Kidney (tissue), 14 donors: ENCODE data around the gene BCL2L1. TPM values are rescaled to one million over a fixed set of nuclear protein-coding genes. Genes with fewer than 3 reads are reported as not detected.

Experiments used
- DNase-seq, 5 donors: peaks; one replicate each; pipeline ENCODE4 v3.0.0-alpha.2; 2013 to 2020
- FAIRE-seq: peaks from 2 replicates; lab custom pipeline; 2012; peaks lifted over from hg19 to GRCh38; lab: Jason Lieb, UNC
- H3K27ac ChIP-seq, 2 donors: one replicate each; pipeline ENCODE4 v1.7.0; 2013; ENCODE audit warnings: low read depth in 2 of 2, low read length in 2 of 2, inconsistent platforms in 1 of 2
- H3K27me3 ChIP-seq: one replicate; pipeline ENCODE4 v1.7.1; 2013; ENCODE audit warnings: low read length, inconsistent platforms; ENCODE audit not compliant: control insufficient read depth, insufficient read depth
- H3K36me3 ChIP-seq, 3 donors: one replicate each; pipeline versions ENCODE4 v1.7.0 to v1.7.1; 2013; ENCODE audit warnings: low read length in 3 of 3, control low read depth in 1 of 3, inconsistent platforms in 1 of 3; ENCODE audit not compliant: insufficient read depth in 3 of 3, control insufficient read depth in 2 of 3
- H3K4me1 ChIP-seq, 3 donors: one replicate each; pipeline versions ENCODE4 v1.7.0 to v1.7.1; 2013; ENCODE audit warnings: low read length in 3 of 3, inconsistent platforms in 1 of 3, low read depth in 1 of 3; ENCODE audit not compliant: control insufficient read depth in 2 of 3, insufficient read depth in 2 of 3
- H3K4me3 ChIP-seq, 3 donors: one replicate each; pipeline versions ENCODE4 v1.7.0 to v1.8.1; 2013; ENCODE audit warnings: low read length in 3 of 3, control low read depth in 1 of 3, inconsistent platforms in 1 of 3
- H3K9ac ChIP-seq, 3 donors: one replicate each; pipeline versions ENCODE4 v1.7.0 to v1.7.1; 2013; ENCODE audit warnings: low read length in 3 of 3, control low read depth in 1 of 3, inconsistent platforms in 1 of 3
- H3K9me3 ChIP-seq, 3 donors: one replicate each; pipeline versions ENCODE4 v1.7.0 to v1.7.1; 2013; ENCODE audit warnings: low read length in 3 of 3, control low read depth in 1 of 3, inconsistent platforms in 1 of 3; ENCODE audit not compliant: control insufficient read depth in 2 of 3, insufficient read depth in 1 of 3
- intact Hi-C: fragments of 100-400 bp; cut with DNase I; formaldehyde crosslinking; loops from one replicate; pipeline ENCODE4 v1.11.1; 2022
- polyA plus RNA-seq: library from polyadenylated mRNA; stranded (reverse); fragments of 350-450 nt; fragmentation: Illumina TruSeq; extraction: RNeasy Lipid Tissue Mini Kit (QIAGEN cat#74804); gene quantifications from one replicate; pipeline ENCODE4 v1.2.3, GENCODE V29; 2014; ENCODE audit warnings: low read depth, low replicate concordance; ENCODE audit not compliant: insufficient read depth
- total RNA-seq: library from RNA; stranded (reverse); fragmentation: NEBNext Ultra II Directional; extraction: Animal tissue kit (Norgen Biotek cat#: 25700); gene quantifications from one replicate; pipeline ENCODE4 v1.2.1, GENCODE V29; 2021
- TF ChIP-seq, protein P1 (sequence below): IDR thresholded peaks from 3 replicates; pipeline ENCODE4 v1.5.1; 2012; ENCODE audit warnings: mild to moderate bottlenecking, moderate library complexity, borderline replicate concordance; ENCODE audit not compliant: insufficient read depth; ENCODE audit errors: extremely low read depth
- donor health status: control.
- donor health status: control.
- donor health status: control.
- donor health status: control.
- donor health status: control.
- donor health status: DM: yes; HTN: yes; CAD: no.
- donor health status: Normal renal cell carcinoma (clear cell type).

Gene BCL2L1
- total and polyA plus RNA-seq, 2 donors from 2014 or later: 132 to 139 TPM

DNA sequence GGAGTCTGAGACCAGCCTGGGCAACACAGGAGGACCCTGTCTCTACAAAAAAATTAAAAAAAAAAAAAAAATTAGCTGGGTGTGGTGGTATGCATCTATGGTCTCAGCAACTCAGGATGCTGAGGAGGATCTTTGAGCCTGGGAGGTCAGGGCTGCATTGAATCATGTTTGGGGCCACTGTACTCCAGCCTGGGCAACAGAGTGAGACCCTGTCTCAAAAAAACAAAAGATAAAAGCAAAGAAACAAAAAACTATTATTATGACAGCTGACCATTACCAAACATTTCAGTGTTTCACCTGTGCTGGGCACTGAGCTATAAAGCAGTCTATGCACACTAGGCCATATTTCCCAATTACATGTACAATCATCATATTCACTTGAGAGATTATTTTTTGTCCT is 49.2 kb downstream of the BCL2L1 start:
- DNase-seq: no peak
- Histone ChIP-seq H3K4me3 (no peak overlapping the region), H3K9ac (no peak overlapping the region), H3K36me3 (peaks cover 0 to 10% (median 0%) of the 10 kb centered on the region in 3 donors), H3K4me1 (peaks cover 0 to 83% (median 69%) of the 10 kb centered on the region in 3 donors), H3K27ac (peak overlapping the region in 1 of 2 donors; percentile 81), H3K9me3 (no peaks in the 10 kb centered on the region), H3K27me3 (no peaks in the 10 kb centered on the region)
- FAIRE-seq: no peak
- intact Hi-C loops: no loop called here
- TF ChIP-seq, protein P1, sequence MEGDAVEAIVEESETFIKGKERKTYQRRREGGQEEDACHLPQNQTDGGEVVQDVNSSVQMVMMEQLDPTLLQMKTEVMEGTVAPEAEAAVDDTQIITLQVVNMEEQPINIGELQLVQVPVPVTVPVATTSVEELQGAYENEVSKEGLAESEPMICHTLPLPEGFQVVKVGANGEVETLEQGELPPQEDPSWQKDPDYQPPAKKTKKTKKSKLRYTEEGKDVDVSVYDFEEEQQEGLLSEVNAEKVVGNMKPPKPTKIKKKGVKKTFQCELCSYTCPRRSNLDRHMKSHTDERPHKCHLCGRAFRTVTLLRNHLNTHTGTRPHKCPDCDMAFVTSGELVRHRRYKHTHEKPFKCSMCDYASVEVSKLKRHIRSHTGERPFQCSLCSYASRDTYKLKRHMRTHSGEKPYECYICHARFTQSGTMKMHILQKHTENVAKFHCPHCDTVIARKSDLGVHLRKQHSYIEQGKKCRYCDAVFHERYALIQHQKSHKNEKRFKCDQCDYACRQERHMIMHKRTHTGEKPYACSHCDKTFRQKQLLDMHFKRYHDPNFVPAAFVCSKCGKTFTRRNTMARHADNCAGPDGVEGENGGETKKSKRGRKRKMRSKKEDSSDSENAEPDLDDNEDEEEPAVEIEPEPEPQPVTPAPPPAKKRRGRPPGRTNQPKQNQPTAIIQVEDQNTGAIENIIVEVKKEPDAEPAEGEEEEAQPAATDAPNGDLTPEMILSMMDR: no peak

DNA sequence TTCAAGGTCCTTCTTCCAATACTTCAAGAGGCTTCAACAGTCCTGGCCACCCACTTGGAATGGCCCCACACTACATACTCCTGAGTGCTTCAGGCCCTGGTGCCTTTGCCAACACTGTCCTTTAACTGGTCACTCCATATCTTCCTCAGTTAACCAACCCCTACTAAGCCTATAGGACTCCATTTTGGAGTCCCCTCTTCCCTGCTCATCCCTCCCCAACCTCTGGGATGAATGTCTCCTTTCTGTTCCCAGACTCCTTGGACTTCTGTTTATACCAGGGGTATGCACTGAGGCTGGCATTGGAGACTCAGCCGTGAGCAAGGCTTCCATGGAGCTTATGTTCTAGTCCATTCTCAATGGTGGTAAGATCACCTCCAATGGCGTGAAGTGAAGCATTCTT is 51.3 kb downstream of the BCL2L1 start:
- Histone ChIP-seq H3K27me3 (no peaks in the 10 kb centered on the region), H3K4me3 (peak overlapping the region in 1 of 3 donors; percentile 22), H3K27ac (peak overlapping the region; percentile 91 to 93), H3K36me3 (peaks cover 0 to 4% (median 0%) of the 10 kb centered on the region in 3 donors), H3K9ac (peak overlapping the region in 1 of 3 donors; percentile 73), H3K9me3 (no peaks in the 10 kb centered on the region), H3K4me1 (peaks cover 0 to 72% (median 67%) of the 10 kb centered on the region in 3 donors)
- intact Hi-C loops: no loop called here
- FAIRE-seq: no peak
- TF ChIP-seq, protein P1: no peak
- no peak for DNase-seq

DNA sequence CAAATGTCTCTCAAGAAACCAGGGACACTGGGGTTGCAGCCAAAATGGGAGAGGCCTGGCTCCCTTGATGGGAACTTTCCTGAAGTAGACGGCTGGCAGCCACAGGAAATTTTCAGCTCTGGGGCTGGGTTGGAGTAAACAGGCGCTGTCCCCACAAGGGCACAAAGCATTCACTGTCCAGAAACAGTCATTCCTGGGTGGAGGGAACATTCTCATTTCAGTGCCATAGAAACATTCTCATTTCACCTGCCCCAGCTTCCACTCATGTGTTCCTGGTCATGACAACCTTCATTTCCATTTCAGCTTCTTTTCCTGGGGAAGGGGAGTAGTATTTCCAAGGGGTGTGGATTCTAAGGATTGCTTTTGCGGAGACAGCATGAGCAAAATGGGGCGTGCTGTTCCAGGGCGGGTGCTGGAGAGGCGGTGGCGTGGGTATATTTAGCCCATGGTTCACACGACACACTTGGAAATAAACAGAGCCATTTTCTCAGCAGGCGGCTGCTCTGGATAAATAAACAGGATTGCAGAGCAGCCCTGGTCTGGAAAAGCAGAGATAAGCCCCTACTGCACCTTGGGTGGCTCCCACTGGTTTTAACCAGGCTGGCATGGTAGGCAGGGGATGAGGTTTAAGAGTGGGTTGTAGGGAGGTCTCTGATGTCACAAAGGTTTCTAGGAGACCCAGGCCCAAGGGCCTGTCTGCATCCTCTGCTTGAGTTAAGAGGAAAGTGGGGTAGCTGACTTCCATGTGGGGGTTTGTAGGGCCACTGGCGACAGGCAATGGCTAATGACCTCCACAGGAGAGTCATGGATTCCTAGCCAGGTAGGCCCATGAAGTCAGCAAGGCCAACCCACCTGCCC is 52.1 kb downstream of the BCL2L1 start:
- intact Hi-C loops: no loop called here
- Histone ChIP-seq H3K27ac (peak overlapping the region; percentile 91 to 93), H3K36me3 (peaks cover 0 to 4% (median 2%) of the 10 kb centered on the region in 3 donors), H3K27me3 (no peaks in the 10 kb centered on the region), H3K9ac (peak overlapping the region in 2 of 3 donors; percentile 34 to 73), H3K4me3 (peak overlapping the region in 2 of 3 donors; percentile 22), H3K4me1 (peaks cover 0 to 67% (median 67%) of the 10 kb centered on the region in 3 donors), H3K9me3 (no peaks in the 10 kb centered on the region)
- DNase-seq (peak in 1 of 5 donors; percentile 78), FAIRE-seq (no peak)
- TF ChIP-seq, protein P1: no peak
